Measurements from ENCODE around the gene SLC8A1. TPM values are rescaled to one million over a fixed set of nuclear protein-coding genes. Genes with fewer than 3 reads are reported as not detected.

The SLC8A1 gene
- 10 to 100 TPM in 3 of 12 donors, 1 to 10 TPM in 8, not detected in 1; 4.4 to 12.4 (median 8.5) TPM for polyA plus RNA-seq (ENCODE audit: insufficient read length in 12 of 12)
- long read RNA-seq, donor 1, partial matches to known transcripts: 40 of 40 reads
- long read RNA-seq, donor 1, other reads (novel, unspliced or antisense): 0 of 40 reads
- long read RNA-seq, donor 2: 0 reads
- long read RNA-seq, donor 3: 0 reads
- long read RNA-seq, donor 4: 0 reads
- long read RNA-seq, donor 5: 0 reads
- long read RNA-seq, donor 6: 0 reads
- long read RNA-seq, donor 7: 0 reads
- long read RNA-seq, donor 8, partial matches to known transcripts: 5 of 5 reads
- long read RNA-seq, donor 8, other reads (novel, unspliced or antisense): 0 of 5 reads
- long read RNA-seq, donor 9: 0 reads
- long read RNA-seq, donor 10: 0 reads
- long read RNA-seq, donor 11: 0 reads

DNA sequence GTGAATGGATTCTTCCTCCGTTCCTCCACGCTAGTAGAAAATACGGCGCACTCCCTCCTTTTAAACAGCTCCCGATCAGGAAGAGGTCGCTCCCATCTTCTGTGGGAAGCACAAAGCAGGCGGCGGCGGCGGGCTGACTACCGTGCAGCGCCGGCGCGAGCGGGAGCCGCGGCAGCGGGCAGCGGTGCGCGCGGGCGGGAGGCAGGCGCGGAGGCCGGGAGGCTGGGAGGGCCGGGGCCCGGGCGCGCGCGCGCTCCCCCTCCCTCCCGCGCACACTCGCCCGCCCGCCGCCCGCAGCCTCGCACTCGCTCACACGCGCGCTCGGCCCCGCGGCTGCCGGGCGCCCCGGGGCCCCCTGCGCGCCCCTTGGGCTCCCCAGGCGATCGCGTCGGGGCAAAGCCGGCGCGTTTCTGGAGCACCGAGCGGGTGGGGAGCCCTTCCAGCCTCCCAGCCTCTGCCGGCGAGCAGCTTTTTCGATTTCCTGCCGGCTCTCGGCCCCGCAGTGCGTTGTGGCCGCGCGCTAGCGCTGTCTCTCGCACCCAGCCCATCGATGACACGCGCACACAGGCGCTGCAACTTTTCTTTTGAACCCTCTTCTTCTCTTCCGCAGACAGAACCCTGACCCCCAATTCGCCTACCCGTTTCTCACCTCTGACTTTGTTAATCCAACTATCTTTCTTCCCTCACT lies at the start of gene SLC8A1:
Gene SLC8A1, minus strand, starts transcription at position 173 of the 688 bp plus-strand sequence.
- DNase-seq: peak; percentile 54

DNA sequence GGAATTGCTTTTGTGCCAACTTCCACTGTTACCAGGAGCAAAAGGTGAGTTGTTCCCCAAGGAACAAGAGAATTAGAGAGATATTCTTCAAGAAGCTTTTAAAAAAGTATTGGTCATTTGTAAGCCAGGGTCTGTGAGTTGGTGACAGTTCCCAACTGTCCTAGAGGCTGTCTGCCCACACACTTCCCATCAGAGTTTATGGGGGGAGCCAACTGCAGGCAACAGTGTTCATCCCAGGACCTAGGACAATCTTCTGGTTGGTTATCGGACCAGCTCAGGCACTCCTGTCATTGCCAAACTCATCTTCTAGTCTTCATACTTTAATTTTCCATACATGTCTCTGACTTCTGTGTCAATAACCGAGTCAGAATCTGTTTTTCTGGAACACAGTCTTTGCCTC lies 47.5 kb upstream of the SLC8A1 start:
- no peak for DNase-seq

GRCh38 chr2:40497251-40497859 lies 45.5 kb upstream of the SLC8A1 start:
- no peak for DNase-seq

DNA sequence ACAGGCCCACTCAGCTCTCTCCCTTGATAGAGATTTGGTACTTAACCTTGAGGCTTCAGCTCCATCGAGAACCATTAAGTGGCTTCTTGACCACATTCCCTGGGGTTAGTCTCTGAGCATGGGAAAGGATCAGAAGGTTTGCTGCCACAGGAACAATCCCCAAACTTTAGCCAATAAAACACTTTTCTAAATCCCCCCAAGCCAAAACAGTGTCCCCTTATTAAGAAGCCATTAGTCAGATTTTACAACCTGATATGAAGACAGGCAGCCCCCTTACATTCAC lies 37.7 kb upstream of the SLC8A1 start:
- no peak for DNase-seq

DNA sequence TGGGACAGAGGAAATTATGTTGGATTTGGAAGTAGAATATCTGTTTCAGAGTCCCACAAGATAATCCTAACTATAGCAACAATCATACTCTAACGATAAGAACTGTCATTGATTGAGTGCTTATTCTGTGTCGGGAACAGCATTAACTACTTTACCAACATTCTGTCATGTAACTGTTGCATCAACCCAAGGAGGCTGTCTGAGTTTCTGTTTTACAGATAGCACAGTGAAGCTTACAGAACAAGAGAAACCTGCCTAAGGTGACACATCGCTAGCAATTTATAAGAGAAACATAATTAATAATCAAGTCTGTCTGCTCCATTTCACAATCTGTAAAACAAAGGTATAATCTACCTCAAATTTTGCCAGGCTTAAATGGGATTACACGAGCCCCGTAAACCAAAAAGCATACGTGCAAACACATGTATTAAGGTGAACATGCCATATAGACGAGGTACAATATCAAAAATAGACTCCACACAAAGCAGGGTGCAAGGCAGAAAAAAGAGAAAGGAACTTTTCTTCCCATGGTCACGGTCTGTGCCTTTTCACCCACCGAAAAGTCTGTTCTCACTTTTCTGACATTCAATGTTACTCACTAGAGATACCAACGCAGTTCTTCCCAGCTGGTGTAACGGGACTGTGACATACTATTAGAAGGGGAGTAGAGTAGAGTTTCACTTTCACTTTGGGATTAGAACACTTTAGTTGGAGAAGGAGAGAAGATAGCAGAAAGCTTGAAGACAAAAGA lies 37.2 kb upstream of the SLC8A1 start:
- peak; percentile 31 for DNase-seq

DNA sequence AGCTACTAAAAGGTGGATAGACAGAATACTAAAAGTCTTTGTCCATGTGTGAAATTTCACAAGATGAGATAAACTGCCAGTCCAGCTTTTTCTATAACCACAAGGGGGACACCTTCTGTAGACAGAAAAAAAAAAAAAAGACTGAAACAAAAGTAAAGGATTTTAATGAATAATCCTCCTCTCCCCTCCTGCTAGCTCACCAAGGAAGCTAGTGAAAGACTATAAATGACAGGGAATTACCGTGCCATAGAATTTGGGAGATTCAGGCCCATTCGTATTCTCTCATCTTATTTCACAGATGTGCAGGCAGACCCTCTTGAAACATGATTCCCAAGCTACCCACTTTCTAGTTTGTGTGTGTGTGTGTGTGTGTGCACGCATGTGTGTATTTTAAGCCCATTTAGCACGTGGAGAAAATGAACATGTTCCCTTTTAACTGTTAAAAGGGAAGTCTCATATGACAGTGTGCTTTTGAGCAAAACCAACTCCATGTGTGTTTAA lies 36.3 kb upstream of the SLC8A1 start:
- DNase-seq: peak; percentile 35

- no peak for DNase-seq
Observed at GRCh38 chr2:40487602-40488001, 35.7 kb upstream of the SLC8A1 start.

DNA sequence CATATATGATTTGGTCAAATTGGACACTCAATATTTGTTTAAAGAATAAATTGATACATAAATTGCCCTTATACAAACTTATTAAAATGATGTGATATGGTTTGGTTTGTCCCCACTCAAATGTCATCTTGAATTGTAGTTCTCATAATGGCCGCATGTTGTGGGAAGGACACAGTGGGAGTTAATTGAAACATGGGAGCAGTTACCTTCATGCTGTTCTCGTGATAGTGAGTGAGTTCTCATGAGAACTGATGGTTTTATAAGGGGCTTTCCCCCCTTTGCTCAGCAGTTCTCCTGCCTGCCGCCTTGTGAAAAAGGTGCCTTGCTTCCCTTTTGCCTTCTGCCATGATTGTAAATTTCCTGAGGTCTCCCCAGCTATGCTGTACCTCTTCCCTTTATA lies 34.0 kb upstream of the SLC8A1 start:
- no peak for DNase-seq

DNA sequence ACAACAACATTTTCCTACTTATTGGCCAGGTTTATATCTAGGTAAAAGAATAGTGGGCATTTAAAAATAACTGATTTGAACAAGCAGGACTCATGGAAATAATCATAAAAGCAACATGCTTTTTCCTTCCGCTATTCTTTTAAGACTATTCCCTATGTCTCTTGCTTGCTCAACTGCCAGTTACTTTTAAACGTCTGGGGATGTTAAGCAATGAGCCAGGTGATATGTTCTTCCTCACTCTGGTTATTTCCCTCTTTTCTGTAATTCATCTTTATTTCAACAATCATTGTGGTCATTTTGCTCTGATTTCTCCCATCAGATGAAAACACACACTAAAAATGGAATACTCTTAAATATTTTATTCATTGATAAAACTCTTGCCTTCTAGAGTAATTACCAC lies 33.4 kb upstream of the SLC8A1 start:
- DNase-seq: no peak

- DNase-seq: no peak
Observed at GRCh38 chr2:40483549-40484243, 31.8 kb upstream of the SLC8A1 start.

DNA sequence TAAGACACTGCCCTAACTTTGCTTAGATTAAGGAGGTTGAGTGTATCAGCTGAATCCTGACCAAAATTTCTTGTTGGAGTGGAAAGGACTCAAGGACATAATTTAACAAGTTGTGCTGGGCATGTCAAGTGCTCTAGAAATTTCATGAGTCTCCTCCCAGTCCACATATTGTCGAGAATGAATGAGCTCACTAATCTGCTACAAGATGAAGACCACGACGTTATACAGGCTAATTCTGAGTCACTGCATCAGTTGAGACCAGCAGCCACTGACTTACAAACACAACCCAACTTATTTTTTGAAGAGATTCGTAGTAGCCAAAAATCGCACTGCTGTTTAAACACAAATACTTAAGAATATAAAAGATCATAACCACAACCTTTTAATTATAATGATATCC lies 28.7 kb upstream of the SLC8A1 start:
- DNase-seq: no peak

- no peak for DNase-seq
Observed at GRCh38 chr2:40480073-40480472, 28.2 kb upstream of the SLC8A1 start.

DNA sequence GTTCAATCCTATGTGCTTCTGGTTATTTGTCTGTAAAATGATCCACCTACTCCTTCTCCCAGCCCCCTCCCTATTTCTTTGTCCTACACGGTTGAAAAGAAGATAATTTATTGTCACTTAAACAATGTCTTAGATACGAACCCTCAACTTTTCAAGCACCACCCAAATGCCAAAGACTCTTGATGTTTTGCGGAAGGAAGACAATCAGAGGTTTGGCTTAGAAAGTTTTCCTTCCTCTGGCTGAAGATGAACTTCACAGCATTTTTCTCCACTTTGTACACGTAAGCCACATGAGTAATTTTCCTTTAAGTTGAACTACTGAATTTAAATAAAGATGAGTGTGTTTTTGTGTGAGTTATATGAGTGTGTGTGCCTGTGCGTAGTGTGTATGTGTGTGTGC lies 25.5 kb upstream of the SLC8A1 start:
- DNase-seq: no peak

DNA sequence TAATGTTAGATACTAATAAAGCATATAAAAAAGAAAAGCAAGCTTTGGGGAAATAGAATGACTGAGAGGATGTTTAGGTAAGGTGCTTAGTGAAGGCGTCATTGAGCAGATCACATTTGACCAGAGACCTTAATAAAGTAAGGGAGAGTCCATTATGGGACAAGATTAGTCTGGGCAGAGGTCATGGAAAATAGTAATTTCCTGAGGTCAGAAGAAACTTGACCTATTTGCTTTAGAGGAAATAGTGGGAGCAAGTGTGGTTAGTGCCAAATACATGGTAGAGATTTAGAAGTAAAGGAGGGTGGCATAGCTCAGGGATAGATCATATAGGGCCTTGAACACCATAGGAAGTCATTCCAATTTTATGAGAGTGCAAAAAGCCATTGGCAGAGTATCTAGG lies 24.5 kb upstream of the SLC8A1 start:
- no peak for DNase-seq

GRCh38 chr2:40474306-40474705 lies 22.4 kb upstream of the SLC8A1 start:
- DNase-seq: no peak

DNA sequence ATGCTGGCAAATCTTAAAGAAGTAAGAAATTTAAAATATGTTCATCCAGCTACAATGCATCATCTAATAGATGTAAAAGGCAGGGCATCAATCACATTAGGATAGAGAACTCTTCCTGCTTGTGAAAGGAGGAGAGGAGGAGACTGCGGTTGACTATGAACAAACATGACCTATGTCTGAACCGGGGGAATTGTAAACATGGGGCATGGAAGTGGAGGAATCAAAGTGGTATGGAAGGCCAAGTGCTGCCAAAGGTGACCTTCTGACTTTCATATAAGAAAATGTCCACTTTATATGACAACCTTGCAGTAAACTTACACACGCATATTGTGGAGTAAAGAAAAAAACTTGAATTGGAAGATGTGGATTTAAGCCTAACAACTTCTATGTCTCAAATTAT lies 20.0 kb upstream of the SLC8A1 start:
- DNase-seq: no peak

DNA sequence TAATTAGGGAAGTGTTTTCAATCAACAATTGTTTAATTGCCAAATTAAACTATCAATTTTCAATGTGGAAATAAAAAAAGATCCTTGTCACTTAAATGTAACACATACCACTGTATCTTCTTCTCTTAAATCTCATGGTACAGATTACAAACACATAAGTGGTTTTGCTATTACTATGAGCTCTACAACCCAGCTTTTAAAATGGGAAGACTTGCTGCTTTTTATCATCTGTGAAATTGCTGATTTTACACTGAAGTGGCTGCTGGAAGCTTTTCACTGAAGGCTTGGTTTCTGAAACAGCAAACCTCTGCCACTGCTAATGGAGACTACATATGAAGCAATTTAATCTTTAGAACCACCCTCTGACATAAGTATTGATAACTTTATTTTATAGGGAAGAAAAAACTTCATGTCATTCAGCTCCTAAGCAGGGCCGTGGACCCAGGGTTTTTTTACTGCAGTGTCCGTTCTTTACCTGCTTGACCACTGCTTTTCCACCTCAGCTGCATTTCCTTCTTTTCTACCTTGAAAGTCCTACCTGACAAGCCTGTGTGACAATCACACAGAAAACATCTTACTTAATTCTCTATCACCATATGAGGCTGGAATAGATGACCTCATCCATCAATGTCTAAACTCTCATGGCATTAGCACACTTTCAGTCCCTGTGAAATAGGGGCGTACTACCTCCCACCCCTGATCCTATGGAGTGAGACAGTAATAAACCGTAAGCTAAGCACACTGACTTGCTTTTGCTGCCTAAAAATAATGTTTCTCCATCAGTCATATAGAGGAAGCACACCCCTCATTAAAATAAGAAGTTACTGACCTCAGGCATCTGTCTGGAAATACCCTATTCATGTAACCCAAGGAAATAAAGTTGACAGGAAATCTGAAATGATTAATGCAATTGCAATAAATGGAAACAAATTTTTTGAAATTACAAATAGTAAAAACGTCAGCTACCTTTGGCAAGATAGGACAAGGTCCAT lies 19.2 kb upstream of the SLC8A1 start:
- no peak for DNase-seq

- no peak for DNase-seq
Observed at GRCh38 chr2:40466935-40467572, 15.2 kb upstream of the SLC8A1 start.

DNA sequence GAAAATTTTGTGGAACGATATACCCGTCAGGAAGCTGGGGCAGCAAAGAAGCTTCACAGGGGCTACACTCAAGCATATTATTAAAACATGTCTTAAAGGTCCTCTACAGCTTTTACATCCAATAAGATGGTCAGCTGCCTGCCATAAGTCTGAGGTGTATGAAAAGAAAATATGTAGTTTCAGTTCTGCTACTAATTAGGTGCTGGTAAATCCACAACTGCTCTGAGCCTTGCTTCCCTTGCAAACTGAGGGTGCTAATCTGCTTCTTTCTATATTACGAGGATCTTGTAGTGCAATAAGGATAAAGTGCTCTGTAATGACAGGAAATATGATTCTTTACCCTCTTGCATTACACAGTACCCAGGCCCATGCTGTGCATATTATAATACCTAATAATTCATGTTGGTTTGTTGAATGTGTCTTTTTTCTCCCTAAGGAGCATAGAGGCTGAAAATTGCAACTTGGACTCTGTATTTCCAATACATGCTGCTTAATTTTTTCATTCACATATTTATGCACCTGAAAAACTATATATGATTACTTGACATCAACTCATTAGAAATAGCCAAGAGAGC lies 14.5 kb upstream of the SLC8A1 start:
- DNase-seq: no peak

Data from muscle of arm (tissue), 14 donors.